Measurements from ENCODE around the gene HID1.

DNA sequence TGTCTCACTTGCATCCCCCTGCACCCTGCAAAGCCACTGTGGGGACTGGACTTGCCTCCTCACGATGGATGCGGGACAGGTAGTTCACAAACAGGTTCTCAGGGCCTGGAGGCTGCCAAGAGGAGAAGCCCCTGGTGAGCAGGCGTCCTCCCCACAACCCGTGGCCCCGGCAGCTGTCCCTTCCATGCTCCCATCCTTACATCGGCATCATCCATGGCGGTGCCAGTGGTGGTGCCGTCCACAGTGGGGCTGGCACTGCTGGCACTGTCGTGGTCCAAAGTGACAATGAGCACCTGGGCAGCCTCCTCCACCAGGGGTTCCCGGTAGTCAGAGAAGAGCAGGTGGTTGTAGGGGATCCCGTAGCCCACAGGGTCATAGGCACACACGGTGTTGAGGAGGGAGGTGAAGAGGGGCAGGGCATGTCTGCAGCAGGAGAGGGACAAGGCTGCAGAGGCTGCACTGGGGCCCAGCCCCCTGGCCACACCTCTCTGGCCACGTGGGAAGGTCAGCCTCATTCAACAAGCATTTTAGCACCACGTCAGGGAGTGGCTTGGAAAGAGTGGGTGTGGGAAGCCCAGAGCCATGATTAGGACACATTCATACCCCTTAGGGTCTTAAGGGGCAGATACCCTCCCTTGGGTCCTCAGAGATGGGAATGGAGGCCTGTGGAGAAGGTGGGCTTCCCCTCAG lies 12.6 kb downstream of the HID1 start:
- no peak for TF ChIP-seq BHLHE40 (IDR thresholded peaks at IDR 0.05; ENCODE audit: borderline replicate concordance)
- no peak for TF ChIP-seq ZNF384 (IDR thresholded peaks at IDR 0.05)
- TF ChIP-seq FOXM1 (IDR thresholded peaks at IDR 0.05; ENCODE audit: borderline replicate concordance): no peak
- TF ChIP-seq FOXK2 (IDR thresholded peaks at IDR 0.05): no peak
- TF ChIP-seq ELF4 (IDR thresholded peaks at IDR 0.05): no peak
- TF ChIP-seq TARDBP (IDR thresholded peaks at IDR 0.05): no peak
- TF ChIP-seq NFRKB (IDR thresholded peaks at IDR 0.05): no peak
- no peak for TF ChIP-seq SP1 (IDR thresholded peaks at IDR 0.05)
- TF ChIP-seq HDGF (IDR thresholded peaks at IDR 0.05; ENCODE audit: borderline replicate concordance): no peak
- no peak for TF ChIP-seq FOXA1 (IDR thresholded peaks at IDR 0.05)
- no peak for TF ChIP-seq ARNT (IDR thresholded peaks at IDR 0.05)
- TF ChIP-seq, protein P1, sequence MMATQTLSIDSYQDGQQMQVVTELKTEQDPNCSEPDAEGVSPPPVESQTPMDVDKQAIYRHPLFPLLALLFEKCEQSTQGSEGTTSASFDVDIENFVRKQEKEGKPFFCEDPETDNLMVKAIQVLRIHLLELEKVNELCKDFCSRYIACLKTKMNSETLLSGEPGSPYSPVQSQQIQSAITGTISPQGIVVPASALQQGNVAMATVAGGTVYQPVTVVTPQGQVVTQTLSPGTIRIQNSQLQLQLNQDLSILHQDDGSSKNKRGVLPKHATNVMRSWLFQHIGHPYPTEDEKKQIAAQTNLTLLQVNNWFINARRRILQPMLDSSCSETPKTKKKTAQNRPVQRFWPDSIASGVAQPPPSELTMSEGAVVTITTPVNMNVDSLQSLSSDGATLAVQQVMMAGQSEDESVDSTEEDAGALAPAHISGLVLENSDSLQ (IDR thresholded peaks at IDR 0.05): no peak
- no peak for TF ChIP-seq SUZ12 (IDR thresholded peaks at IDR 0.05)
- TF ChIP-seq L3MBTL2 (conservative IDR thresholded peaks at IDR 0.05): no peak
